Cerebellar nuclear complex (tissue), 1 donor: ENCODE measurements around the gene STK35.

ENCODE experiments used
- DNase-seq, 2 experiments: peaks; one replicate each; lab custom pipeline; 2025; lab: John Stamatoyannopoulos, UW

The STK35 gene

GRCh38 chr20:2104236-2104635 is 2.6 kb downstream of the STK35 start:
- no peak for DNase-seq

- no peak for DNase-seq
Observed at GRCh38 chr20:2108498-2108897, 6.9 kb downstream of the STK35 start.

- no peak for DNase-seq
Observed at GRCh38 chr20:2108987-2109386, 7.4 kb downstream of the STK35 start.

- DNase-seq = no peak
Observed at GRCh38 chr20:2109425-2110210, 8.0 kb downstream of the STK35 start.

- DNase-seq = no peak
Observed at GRCh38 chr20:2112910-2113309, 11.3 kb downstream of the STK35 start.

- no peak for DNase-seq
Observed at GRCh38 chr20:2114127-2114959, 12.7 kb downstream of the STK35 start.

GRCh38 chr20:2114990-2115681 is 13.5 kb downstream of the STK35 start:
- DNase-seq = no peak

GRCh38 chr20:2116170-2116940 is 14.7 kb downstream of the STK35 start:
- no peak for DNase-seq

GRCh38 chr20:2118783-2119182 is 17.2 kb downstream of the STK35 start:
- DNase-seq = no peak

- no peak for DNase-seq
Observed at GRCh38 chr20:2122936-2123335, 21.3 kb downstream of the STK35 start.

GRCh38 chr20:2123720-2124119 is 22.1 kb downstream of the STK35 start:
- no peak for DNase-seq

GRCh38 chr20:2124564-2125213 is 23.1 kb downstream of the STK35 start:
- DNase-seq = no peak

- DNase-seq = no peak
Observed at GRCh38 chr20:2125474-2126112, 24.0 kb downstream of the STK35 start.

- DNase-seq = no peak
Observed at GRCh38 chr20:2127238-2127637, 25.6 kb downstream of the STK35 start.

- no peak for DNase-seq
Observed at GRCh38 chr20:2128542-2128941, 26.9 kb downstream of the STK35 start.

- DNase-seq = no peak
Observed at GRCh38 chr20:2130062-2130591, 28.5 kb downstream of the STK35 start.

- no peak for DNase-seq
Observed at GRCh38 chr20:2130683-2131082, 29.1 kb downstream of the STK35 start.

- DNase-seq = no peak
Observed at GRCh38 chr20:2131366-2131765, 29.7 kb downstream of the STK35 start.

- DNase-seq = no peak
Observed at GRCh38 chr20:2132461-2132901, 30.9 kb downstream of the STK35 start.
